AG09319 (cell line): Measurements from ENCODE around the gene NRIP1.

ENCODE experiments used
- DNase-seq: peaks from one replicate; pipeline ENCODE4 v3.0.0-alpha.2; 2010; ENCODE audit warnings: low read depth; ENCODE audit errors: extremely low read depth
- CTCF ChIP-seq: IDR thresholded peaks from 2 replicates; pipeline ENCODE4 v1.5.1; 2011; ENCODE audit warnings: low read depth, mild to moderate bottlenecking, inconsistent platforms, low read length, moderate library complexity

The NRIP1 gene

GRCh38 chr21:15061279-15061678, 3.5 kb downstream of the NRIP1 start:
- no peak for TF ChIP-seq CTCF
- DNase-seq, result no peak

- TF ChIP-seq CTCF, result no peak
- DNase-seq, result no peak
These were observed 4.1 kb downstream of the NRIP1 start for GRCh38 chr21:15060543-15061175.

GRCh38 chr21:15059397-15059796, 5.4 kb downstream of the NRIP1 start:
- TF ChIP-seq CTCF, result no peak
- DNase-seq, result no peak

- no peak for DNase-seq
- TF ChIP-seq CTCF, result no peak
These were observed 5.9 kb downstream of the NRIP1 start for GRCh38 chr21:15058854-15059263.

- no peak for TF ChIP-seq CTCF
- DNase-seq, result no peak
These were observed 7.5 kb downstream of the NRIP1 start for GRCh38 chr21:15057285-15057684.

- DNase-seq, result no peak
- TF ChIP-seq CTCF, result no peak
These were observed 10.1 kb downstream of the NRIP1 start for GRCh38 chr21:15054606-15055239.

- TF ChIP-seq CTCF, result no peak
- no peak for DNase-seq
These were observed 10.7 kb downstream of the NRIP1 start for GRCh38 chr21:15054089-15054488.
